Fibroblast of mammary gland (primary cell): Measurements from ENCODE around the gene RNF220.
A peak's percentile ranks its signal among the peaks of the same experiment; 100 is the strongest.
"Not testable (repeated sequence)": the region's sequence is repeated elsewhere in the genome, so short reads cannot be mapped to it uniquely, and the experiment has no call there.

Source experiments
- DNase-seq: peaks from one replicate; pipeline ENCODE4 v3.0.0-alpha.2; 2010; ENCODE audit warnings: low read depth
- H3K4me3 ChIP-seq: 2 replicates; pipeline ENCODE4 v1.5.1; 2011; ENCODE audit warnings: low read depth, mild to moderate bottlenecking, low read length, moderate library complexity; ENCODE audit not compliant: control insufficient read depth
- CTCF ChIP-seq: conservative IDR thresholded peaks from 2 replicates; pipeline ENCODE4 v1.5.1; 2011; ENCODE audit warnings: low read depth, low read length, inconsistent platforms; ENCODE audit not compliant: control insufficient read depth, insufficient read depth

The RNF220 gene

GRCh38 chr1:44558883-44559282, 153.8 kb downstream of the RNF220 start:
- DNase-seq, result no peak
- no peak overlapping the region for H3K4me3 ChIP-seq
- TF ChIP-seq CTCF, result no peak

GRCh38 chr1:44559330-44559729, 154.3 kb downstream of the RNF220 start:
- DNase-seq, result peak; percentile 4
- no peak overlapping the region for H3K4me3 ChIP-seq
- TF ChIP-seq CTCF, result no peak

GRCh38 chr1:44559913-44560312, 154.9 kb downstream of the RNF220 start:
- no peak for DNase-seq
- no peak for TF ChIP-seq CTCF
- H3K4me3 ChIP-seq, result no peak overlapping the region

GRCh38 chr1:44560696-44561095, 155.6 kb downstream of the RNF220 start:
- H3K4me3 ChIP-seq, result not testable (repeated sequence)

GRCh38 chr1:44565259-44565750, 160.2 kb downstream of the RNF220 start:
- TF ChIP-seq CTCF, result no peak
- no peak for DNase-seq
- no peak overlapping the region for H3K4me3 ChIP-seq

More at GRCh38 chr1:44560696-44561095, 155.6 kb downstream of the RNF220 start:
- DNase-seq, result not testable (repeated sequence)

- no peak overlapping the region for H3K4me3 ChIP-seq
- TF ChIP-seq CTCF, result no peak
- DNase-seq, result no peak
Measured at GRCh38 chr1:44565833-44566232, 160.8 kb downstream of the RNF220 start.

- no peak for TF ChIP-seq CTCF
- no peak for DNase-seq
- no peak overlapping the region for H3K4me3 ChIP-seq
Measured at GRCh38 chr1:44566281-44567046, 161.4 kb downstream of the RNF220 start.
